ENCODE data around the gene RPRD1B.

RPRD1B gene

GRCh38 chr20:38040276-38040675 is 6.7 kb downstream of the RPRD1B start:
- no peak for DNase-seq

GRCh38 chr20:38043512-38044300 is 10.2 kb downstream of the RPRD1B start:
- DNase-seq = peak; percentile 48

GRCh38 chr20:38044685-38045084 is 11.1 kb downstream of the RPRD1B start:
- no peak for DNase-seq

- DNase-seq = no peak
Measured at GRCh38 chr20:38046572-38046971, 13.0 kb downstream of the RPRD1B start.

GRCh38 chr20:38049800-38050199 is 16.3 kb downstream of the RPRD1B start:
- no peak for DNase-seq

- DNase-seq = no peak
Measured at GRCh38 chr20:38050686-38051085, 17.1 kb downstream of the RPRD1B start.

GRCh38 chr20:38052870-38053269 is 19.3 kb downstream of the RPRD1B start:
- no peak for DNase-seq

GRCh38 chr20:38054647-38055046 is 21.1 kb downstream of the RPRD1B start:
- no peak for DNase-seq

GRCh38 chr20:38055294-38055693 is 21.7 kb downstream of the RPRD1B start:
- no peak for DNase-seq

- no peak for DNase-seq
Measured at GRCh38 chr20:38055848-38056247, 22.3 kb downstream of the RPRD1B start.

GRCh38 chr20:38057351-38057972 is 23.9 kb downstream of the RPRD1B start:
- DNase-seq = peak; percentile 81

- no peak for DNase-seq
Measured at GRCh38 chr20:38059832-38060231, 26.3 kb downstream of the RPRD1B start.

- DNase-seq = no peak
Measured at GRCh38 chr20:38060536-38060935, 27.0 kb downstream of the RPRD1B start.

GRCh38 chr20:38061109-38061508 is 27.6 kb downstream of the RPRD1B start:
- DNase-seq = no peak

- DNase-seq = no peak
Measured at GRCh38 chr20:38062890-38063289, 29.3 kb downstream of the RPRD1B start.

- DNase-seq = no peak
Measured at GRCh38 chr20:38063911-38064530, 30.5 kb downstream of the RPRD1B start.

GRCh38 chr20:38065764-38066375 is 32.3 kb downstream of the RPRD1B start:
- no peak for DNase-seq

- DNase-seq = no peak
Measured at GRCh38 chr20:38066969-38067716, 33.6 kb downstream of the RPRD1B start.

- no peak for DNase-seq
Measured at GRCh38 chr20:38067717-38068365, 34.3 kb downstream of the RPRD1B start.

GRCh38 chr20:38072898-38073297 is 39.4 kb downstream of the RPRD1B start:
- no peak for DNase-seq

- DNase-seq = peak; percentile 24
Measured at GRCh38 chr20:38073307-38074071, 39.9 kb downstream of the RPRD1B start.

Measured in activated CD4-positive, alpha-beta T cell treated with anti-CD3 and anti-CD28 coated beads for 48 hours (primary cell).